OCI-LY7 (cell line): ENCODE results near the gene IFNW1. TPM values are rescaled to one million over a fixed set of nuclear protein-coding genes. Genes with fewer than 3 reads are reported as not detected.

Experiments used
- BruUV-seq: library from RNA; stranded (reverse); fragments of 400-500 nt; replicated peaks from 2 replicates; lab custom pipeline; 2021; lab: Mats Ljungman, UMichigan
- CTCF ChIA-PET: fragments of 300-600 bp; sonication (Branson Sonifier 250); formaldehyde crosslinking; loops from one replicate; lab custom pipeline; 2022; ENCODE audit warnings: antibody characterized with exemption; ENCODE audit not compliant: unreplicated experiment; lab: Charles Lee
- POLR2A ChIA-PET: fragments of 300-600 bp; sonication (Branson Sonifier 250); formaldehyde crosslinking; loops from one replicate; lab custom pipeline; 2022; ENCODE audit warnings: antibody characterized with exemption; lab: Charles Lee
- DNase-seq: peaks from one replicate; pipeline ENCODE4 v3.0.0-alpha.2; 2015; ENCODE audit warnings: low spot score
- H2AFZ ChIP-seq: fragments of 200-600 bp; sonication (generic), shearing (Covaris generic); 2 replicates; pipeline ENCODE4 v1.6.1; 2014; ENCODE audit warnings: mild to moderate bottlenecking, antibody characterized with exemption, low read length, moderate library complexity
- H3K27ac ChIP-seq: fragments of 200-600 bp; sonication (generic); 2 replicates; pipeline ENCODE4 v1.5.1; 2014; ENCODE audit warnings: mixed run types, low read depth, mild to moderate bottlenecking, moderate library complexity, low read length, inconsistent platforms; ENCODE audit not compliant: poor library complexity, severe bottlenecking
- H3K36me3 ChIP-seq: fragments of 200-600 bp; sonication (generic); 2 replicates; pipeline ENCODE4 v1.6.1; 2014; ENCODE audit warnings: mild to moderate bottlenecking, antibody characterized with exemption, low read length, moderate library complexity, mixed read lengths; ENCODE audit not compliant: insufficient read depth
- H3K4me1 ChIP-seq: fragments of 200-600 bp; sonication (generic); 2 replicates; pipeline ENCODE4 v1.5.1; 2014; ENCODE audit warnings: mild to moderate bottlenecking, low read length; ENCODE audit not compliant: insufficient read depth, poor library complexity, severe bottlenecking
- H3K4me2 ChIP-seq: fragments of 200-600 bp; sonication (generic); 2 replicates; pipeline ENCODE4 v1.6.1; 2014; ENCODE audit warnings: mild to moderate bottlenecking, low read length
- H3K4me3 ChIP-seq: fragments of 200-600 bp; sonication (generic); 2 replicates; pipeline ENCODE4 v1.5.1; 2014; ENCODE audit warnings: mild to moderate bottlenecking, low read depth, low read length; ENCODE audit not compliant: poor library complexity, severe bottlenecking
- H3K79me2 ChIP-seq: fragments of 200-600 bp; sonication (generic); 2 replicates; pipeline ENCODE4 v1.6.1; 2016; ENCODE audit warnings: low read depth, mild to moderate bottlenecking, low read length, moderate library complexity, mixed read lengths; ENCODE audit not compliant: insufficient read depth
- H3K9me2 ChIP-seq: fragments of 200-600 bp; sonication (generic); 2 replicates; pipeline ENCODE4 v1.6.1; 2016; ENCODE audit warnings: mild to moderate bottlenecking, low read length, mixed read lengths; ENCODE audit not compliant: insufficient read depth
- H3K9me3 ChIP-seq: fragments of 200-600 bp; sonication (generic); 2 replicates; pipeline ENCODE4 v1.6.1; 2014; ENCODE audit warnings: mild to moderate bottlenecking, mixed run types, low read length, mixed read lengths
- H4K20me1 ChIP-seq: fragments of 200-600 bp; sonication (generic); 2 replicates; pipeline ENCODE4 v1.6.1; 2014; ENCODE audit warnings: mild to moderate bottlenecking, antibody characterized with exemption, low read length, moderate library complexity, mixed read lengths; ENCODE audit not compliant: insufficient read depth
- CTCF ChIP-seq: fragments of 200-600 bp; sonication (generic); conservative IDR thresholded peaks from 2 replicates; pipeline ENCODE4 v1.5.1; 2014; ENCODE audit warnings: mild to moderate bottlenecking, antibody characterized with exemption, low read length, moderate library complexity, mixed read lengths
- EZH2phosphoT487 ChIP-seq: fragments of 200-600 bp; sonication (generic); IDR thresholded peaks from 2 replicates; pipeline ENCODE4 v1.6.1; 2018; ENCODE audit warnings: low read depth, borderline replicate concordance, mild to moderate bottlenecking, mixed run types, antibody characterized with exemption, low read length, moderate library complexity, mixed read lengths
- intact Hi-C: fragments of 100-400 bp; cut with micrococcal nuclease; formaldehyde crosslinking; loops from one replicate; pipeline ENCODE4 v1.10.0; 2022; ENCODE audit not compliant: unreplicated experiment
- total RNA-seq, 2 experiments: library from RNA; depleted of rRNA in 1 of 2; stranded (reverse); fragments of >200 nt in 1 of 2; shearing (Covaris generic) in 1 of 2; gene quantifications; 2 replicates each; pipeline ENCODE4 v1.2.3, GENCODE V29; 2014 to 2022

The IFNW1 gene
- total RNA-seq, 2 experiments from 2014 or later = not detected

GRCh38 chr9:21154018-21154608, 12.5 kb upstream of the IFNW1 start:
- no peaks in the 10 kb centered on the region for H3K4me1 ChIP-seq
- TF ChIP-seq EZH2phosphoT487 (no peak), CTCF (peak; percentile 55)
- H2AFZ ChIP-seq = no peak overlapping the region
- H3K9me2 ChIP-seq = no peaks in the 10 kb centered on the region
- intact Hi-C loops = no loop called here
- H3K4me2 ChIP-seq = no peak overlapping the region
- H3K4me3 ChIP-seq = no peak overlapping the region
- DNase-seq = peak; percentile 4
- no peaks in the 10 kb centered on the region for H3K36me3 ChIP-seq
- ChIA-PET CTCF (no interaction called here), POLR2A (interaction anchor here (0.5 kb wide), 1 partner anchor 58 kb away, joined by 3 read pairs; no protein-coding TSS in a partner anchor)
- no peak overlapping the region for H3K27ac ChIP-seq
- no peaks in the 10 kb centered on the region for H4K20me1 ChIP-seq
- H3K79me2 ChIP-seq = no peaks in the 10 kb centered on the region
- no TSS peak for BruUV-seq
- H3K9me3 ChIP-seq = no peaks in the 10 kb centered on the region

- H3K9me3 ChIP-seq = no peaks in the 10 kb centered on the region
- H2AFZ ChIP-seq = no peak overlapping the region
- H3K36me3 ChIP-seq = no peaks in the 10 kb centered on the region
- H3K9me2 ChIP-seq = no peaks in the 10 kb centered on the region
- POLR2A ChIA-PET = interaction anchor here (0.5 to 1.1 kb wide), 2 partner anchors 20 to 58 kb away, joined by 3 to 4 read pairs; no protein-coding TSS in a partner anchor
- no peak overlapping the region for H3K27ac ChIP-seq
- intact Hi-C loops = no loop called here
- H3K4me1 ChIP-seq = no peaks in the 10 kb centered on the region
- no peaks in the 10 kb centered on the region for H4K20me1 ChIP-seq
- H3K4me2 ChIP-seq = no peak overlapping the region
- no peak overlapping the region for H3K4me3 ChIP-seq
- TF ChIP-seq CTCF (no peak), EZH2phosphoT487 (no peak)
- no TSS peak for BruUV-seq
- no peaks in the 10 kb centered on the region for H3K79me2 ChIP-seq
- no peak for DNase-seq
- CTCF ChIA-PET = no interaction called here
These were observed 11.8 kb upstream of the IFNW1 start for GRCh38 chr9:21153336-21154017.

- Histone ChIP-seq H3K27ac (no peak overlapping the region), H3K9me2 (no peaks in the 10 kb centered on the region), H3K36me3 (no peaks in the 10 kb centered on the region), H3K9me3 (no peaks in the 10 kb centered on the region), H3K4me1 (no peaks in the 10 kb centered on the region), H2AFZ (no peak overlapping the region), H3K4me3 (no peak overlapping the region), H3K4me2 (no peak overlapping the region), H3K79me2 (no peaks in the 10 kb centered on the region), H4K20me1 (no peaks in the 10 kb centered on the region)
- DNase-seq = no peak
- ChIA-PET CTCF (no interaction called here), POLR2A (interaction anchor here (0.7 kb wide), 1 partner anchor 14 kb away, joined by 4 read pairs; no protein-coding TSS in a partner anchor)
- intact Hi-C loops = no loop called here
- no TSS peak for BruUV-seq
- TF ChIP-seq EZH2phosphoT487 = no peak
- no peak for TF ChIP-seq CTCF
These were observed 3.0 kb upstream of the IFNW1 start for GRCh38 chr9:21144603-21145002.
